OCI-LY3 (cell line): ENCODE measurements around the gene DYRK3.

Experiments used
- H2AFZ ChIP-seq: fragments of 200-600, 300-600 bp; shearing (Covaris generic); 2 replicates; pipeline ENCODE4 v1.6.0; 2014; ENCODE audit warnings: antibody characterized with exemption, low read depth, low read length
- H3K27ac ChIP-seq: fragments of 200-600, 300-600 bp; sonication (generic); 2 replicates; pipeline ENCODE4 v1.5.1; 2014; ENCODE audit warnings: mild to moderate bottlenecking, low read length, moderate library complexity, mixed read lengths
- H3K27me3 ChIP-seq: fragments of 200-600, 300-600 bp; sonication (generic); 2 replicates; pipeline ENCODE4 v1.6.1; 2014; ENCODE audit warnings: low read depth, low read length, mixed read lengths
- H3K36me3 ChIP-seq: fragments of 200-600, 300-600 bp; sonication (generic); replicated peaks from 2 replicates; pipeline ENCODE3; 2014; ENCODE audit warnings: low read depth, low read length, mixed read lengths
- H3K4me1 ChIP-seq: fragments of 300-600, 200-600 bp; sonication (generic); 2 replicates; pipeline ENCODE4 v1.6.1; 2014; ENCODE audit warnings: low read length, mixed read lengths
- H3K4me2 ChIP-seq: fragments of 200-600, 300-600 bp; sonication (generic); 2 replicates; pipeline ENCODE4 v1.6.1; 2014; ENCODE audit warnings: low read length, mixed read lengths
- H3K4me3 ChIP-seq: fragments of 300-600, 200-600 bp; sonication (generic); 2 replicates; pipeline ENCODE4 v1.5.1; 2014; ENCODE audit warnings: antibody characterized with exemption, mild to moderate bottlenecking, low read length, moderate library complexity
- H3K79me2 ChIP-seq: fragments of 300-600, 200-600 bp; shearing (Covaris generic); 2 replicates; pipeline ENCODE4 v1.6.1; 2014; ENCODE audit warnings: mild to moderate bottlenecking, low read length, mixed read lengths
- H3K9ac ChIP-seq: fragments of 300-600, 200-600 bp; shearing (Covaris generic); 2 replicates; pipeline ENCODE4 v1.6.0; 2014; ENCODE audit warnings: mild to moderate bottlenecking, low read length, moderate library complexity
- H3K9me3 ChIP-seq: fragments of 200-600, 300-600 bp; shearing (Covaris generic); 2 replicates; pipeline ENCODE4 v1.6.1; 2014; ENCODE audit warnings: low read length, mixed read lengths; ENCODE audit not compliant: insufficient read depth
- H4K20me1 ChIP-seq: fragments of 200-600, 300-600 bp; sonication (generic); 2 replicates; pipeline ENCODE4 v1.6.1; 2016; ENCODE audit warnings: low read length, mixed read lengths; ENCODE audit not compliant: insufficient read depth
- EZH2phosphoT487 ChIP-seq: fragments of 200-600 bp; shearing (Covaris generic); IDR thresholded peaks from 2 replicates; pipeline ENCODE4 v1.6.1; 2018; ENCODE audit warnings: antibody characterized with exemption, mixed run types, low read depth
- TF ChIP-seq, protein P1 (sequence below): fragments of 200-600, 300-600 bp; sonication (generic); IDR thresholded peaks from 2 replicates; pipeline ENCODE4 v1.5.1; 2014; ENCODE audit warnings: antibody characterized with exemption, low read length, low read depth

The DYRK3 gene

DNA sequence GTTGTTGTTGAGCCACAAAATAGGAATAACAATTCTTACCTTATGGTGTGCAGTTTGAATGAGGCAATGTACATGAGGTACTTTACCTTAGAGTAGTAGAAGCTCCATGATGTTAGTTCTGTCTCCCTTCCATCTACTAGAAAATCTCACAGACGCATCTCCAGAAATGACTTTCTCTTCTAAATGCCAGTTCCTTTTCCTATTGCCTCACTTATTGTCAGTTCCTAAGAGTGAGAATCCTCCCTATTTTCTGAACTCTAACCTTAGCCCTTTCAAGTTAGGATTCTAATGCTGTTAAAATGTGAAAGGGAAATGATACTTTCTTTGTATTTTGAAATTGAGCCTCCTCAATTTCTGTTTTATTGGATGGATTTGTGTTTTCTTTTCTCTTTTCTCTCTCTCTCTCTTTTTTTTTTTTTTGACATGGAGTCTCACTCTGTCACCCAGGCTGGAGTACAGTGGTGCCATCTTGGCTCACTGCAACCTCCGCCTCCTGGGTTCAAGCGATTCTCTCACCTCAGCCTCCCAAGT is 30.8 kb downstream of the DYRK3 start:
- H3K27me3 ChIP-seq, result peaks cover 61% of the 10 kb centered on the region
- peaks cover 35% of the 10 kb centered on the region for H3K4me1 ChIP-seq

GRCh38 chr1:206666954-206667665 is 31.8 kb downstream of the DYRK3 start:
- no peak overlapping the region for H3K9ac ChIP-seq
- no peak overlapping the region for H3K4me3 ChIP-seq
- H3K36me3 ChIP-seq, result no peaks in the 10 kb centered on the region
- H3K27me3 ChIP-seq, result peaks cover 67% of the 10 kb centered on the region
- no peak overlapping the region for H3K4me2 ChIP-seq
- no peaks in the 10 kb centered on the region for H3K9me3 ChIP-seq
- H3K4me1 ChIP-seq, result peaks cover 37% of the 10 kb centered on the region
- TF ChIP-seq, protein P1, sequence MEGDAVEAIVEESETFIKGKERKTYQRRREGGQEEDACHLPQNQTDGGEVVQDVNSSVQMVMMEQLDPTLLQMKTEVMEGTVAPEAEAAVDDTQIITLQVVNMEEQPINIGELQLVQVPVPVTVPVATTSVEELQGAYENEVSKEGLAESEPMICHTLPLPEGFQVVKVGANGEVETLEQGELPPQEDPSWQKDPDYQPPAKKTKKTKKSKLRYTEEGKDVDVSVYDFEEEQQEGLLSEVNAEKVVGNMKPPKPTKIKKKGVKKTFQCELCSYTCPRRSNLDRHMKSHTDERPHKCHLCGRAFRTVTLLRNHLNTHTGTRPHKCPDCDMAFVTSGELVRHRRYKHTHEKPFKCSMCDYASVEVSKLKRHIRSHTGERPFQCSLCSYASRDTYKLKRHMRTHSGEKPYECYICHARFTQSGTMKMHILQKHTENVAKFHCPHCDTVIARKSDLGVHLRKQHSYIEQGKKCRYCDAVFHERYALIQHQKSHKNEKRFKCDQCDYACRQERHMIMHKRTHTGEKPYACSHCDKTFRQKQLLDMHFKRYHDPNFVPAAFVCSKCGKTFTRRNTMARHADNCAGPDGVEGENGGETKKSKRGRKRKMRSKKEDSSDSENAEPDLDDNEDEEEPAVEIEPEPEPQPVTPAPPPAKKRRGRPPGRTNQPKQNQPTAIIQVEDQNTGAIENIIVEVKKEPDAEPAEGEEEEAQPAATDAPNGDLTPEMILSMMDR, result no peak
- no peaks in the 10 kb centered on the region for H4K20me1 ChIP-seq
- H2AFZ ChIP-seq, result no peak overlapping the region
- H3K79me2 ChIP-seq, result no peaks in the 10 kb centered on the region
- no peak overlapping the region for H3K27ac ChIP-seq

More for the DNA sequence above, 30.8 kb downstream of the DYRK3 start:
- Histone ChIP-seq H3K79me2 (no peaks in the 10 kb centered on the region), H3K4me2 (no peak overlapping the region), H3K36me3 (no peaks in the 10 kb centered on the region), H3K4me3 (no peak overlapping the region), H2AFZ (no peak overlapping the region), H3K27ac (no peak overlapping the region), H3K9ac (no peak overlapping the region), H3K9me3 (no peaks in the 10 kb centered on the region), H4K20me1 (no peaks in the 10 kb centered on the region)
- no peak for TF ChIP-seq EZH2phosphoT487
- TF ChIP-seq, protein P1, result no peak

DNA sequence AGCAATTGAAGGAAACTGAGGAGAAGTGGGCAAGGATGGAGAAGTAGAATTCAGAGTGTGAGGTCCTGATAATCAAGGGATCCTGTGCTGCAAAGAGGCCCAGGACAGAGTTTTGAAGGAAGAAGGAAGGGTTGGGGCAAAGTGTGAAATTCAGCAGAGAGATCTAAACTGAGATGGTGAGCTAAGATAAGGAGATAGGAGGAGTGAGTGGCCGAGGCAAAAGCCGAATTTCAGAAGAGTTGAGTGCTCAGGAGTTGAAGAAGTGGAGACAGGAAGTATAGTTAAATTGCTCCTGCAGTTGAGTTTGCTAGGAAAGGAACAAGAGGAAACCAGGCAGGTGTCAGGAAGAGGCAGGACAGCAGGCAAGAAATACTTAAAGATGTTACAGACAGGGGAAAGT is 33.0 kb downstream of the DYRK3 start:
- H2AFZ ChIP-seq, result 0 out of 2 replicates have a peak overlapping the region, but pooled peaks have one; percentile 19
- H3K4me3 ChIP-seq, result no peak overlapping the region
- peaks cover 55% of the 10 kb centered on the region for H3K27me3 ChIP-seq
- H3K36me3 ChIP-seq, result no peaks in the 10 kb centered on the region
- peaks cover 40% of the 10 kb centered on the region for H3K4me1 ChIP-seq
- TF ChIP-seq EZH2phosphoT487, result no peak
- no peak overlapping the region for H3K4me2 ChIP-seq
- H3K27ac ChIP-seq, result no peak overlapping the region
- H4K20me1 ChIP-seq, result no peaks in the 10 kb centered on the region
- H3K79me2 ChIP-seq, result no peaks in the 10 kb centered on the region
- H3K9ac ChIP-seq, result no peak overlapping the region
- no peaks in the 10 kb centered on the region for H3K9me3 ChIP-seq

GRCh38 chr1:206668874-206669410 is 33.6 kb downstream of the DYRK3 start:
- TF ChIP-seq, protein P1, result no peak
- TF ChIP-seq EZH2phosphoT487, result no peak

More at GRCh38 chr1:206668874-206669410, 33.6 kb downstream of the DYRK3 start:
- H3K4me1 ChIP-seq, result peaks cover 38% of the 10 kb centered on the region
- no peak overlapping the region for H2AFZ ChIP-seq
- H3K79me2 ChIP-seq, result no peaks in the 10 kb centered on the region
- H3K4me2 ChIP-seq, result no peak overlapping the region
- H4K20me1 ChIP-seq, result no peaks in the 10 kb centered on the region
- no peak overlapping the region for H3K9ac ChIP-seq
- no peak overlapping the region for H3K27ac ChIP-seq
- no peaks in the 10 kb centered on the region for H3K36me3 ChIP-seq
- H3K4me3 ChIP-seq, result no peak overlapping the region
- H3K27me3 ChIP-seq, result peaks cover 49% of the 10 kb centered on the region
- no peaks in the 10 kb centered on the region for H3K9me3 ChIP-seq
